A549 treated with Mapracorat at 1 μM for 4 hours (cell line): Measurements from ENCODE around the gene MICOS13. TPM values are rescaled to one million over a fixed set of nuclear protein-coding genes. Genes with fewer than 3 reads are reported as not detected.

Experiments used
- total RNA-seq: library from RNA; stranded (reverse); fragments of 200-300 nt; extraction: Qiagen RNA extraction; gene quantifications from 5 replicates; pipeline ENCODE4 v1.2.3, GENCODE V29; 2022

Gene MICOS13
- total RNA-seq: 46.9 to 73.1 TPM (median 68.7 TPM) in 5 replicates

DNA sequence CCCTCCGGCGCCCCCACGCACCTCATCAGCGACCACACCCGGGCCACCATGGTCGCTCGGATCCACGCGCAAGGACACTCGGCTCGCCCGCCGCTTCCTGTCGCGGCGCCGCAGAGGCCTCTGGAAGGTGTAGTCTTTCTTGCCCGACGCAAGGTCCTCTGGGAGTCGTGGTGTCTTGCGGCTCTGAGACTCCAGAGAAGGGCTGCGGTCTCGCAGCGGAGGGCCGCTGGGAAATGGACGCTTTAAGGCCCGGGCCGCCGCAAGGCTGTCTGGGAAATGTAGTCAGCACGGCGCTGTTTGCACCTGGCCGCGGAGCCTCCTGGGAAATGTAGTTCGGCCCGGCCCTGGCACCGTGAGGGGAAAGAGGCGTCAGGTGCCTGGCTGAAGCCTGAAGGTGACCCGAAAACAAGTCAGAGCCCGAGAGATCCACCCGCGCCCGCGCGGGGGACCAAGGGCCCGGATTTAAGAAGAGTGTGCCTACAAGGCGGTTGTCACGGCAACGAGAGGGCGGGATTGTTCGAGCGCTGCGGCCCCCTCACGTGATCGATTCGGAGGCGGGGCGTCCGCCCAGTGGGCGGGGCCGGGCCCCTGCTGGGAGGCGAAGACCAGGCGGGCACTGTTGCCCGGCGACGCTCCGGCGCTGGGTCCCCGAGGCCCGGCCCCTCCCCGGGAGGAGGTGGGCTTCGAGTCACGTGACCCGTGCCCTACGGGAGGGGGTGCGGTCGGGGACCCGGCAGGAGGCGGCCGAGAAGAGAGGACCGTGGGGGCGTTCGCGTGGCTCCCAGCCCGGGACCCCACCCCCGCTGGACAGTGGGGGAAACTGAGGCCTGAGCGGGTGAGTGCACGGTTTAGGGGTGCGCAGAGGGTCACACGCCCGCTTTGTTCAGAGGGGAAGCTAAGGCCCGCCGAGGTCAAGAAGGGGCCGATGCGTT lies at the start of gene MICOS13, which contains the start of gene HSD11B1L:
Gene MICOS13, minus strand, starts transcription at position 80 of the 932 bp plus-strand sequence. Its CDS starts 30 bp downstream, at position 50.
Gene HSD11B1L, plus strand, starts transcription at position 591 of the 932 bp plus-strand sequence. CDS start 3,806 bp downstream, outside the sequence.

GRCh38 chr19:5719961-5720790 lies 39.9 kb upstream of the MICOS13 start, which contains the start of the genes CATSPERD and LONP1:
Gene CATSPERD, plus strand, starts transcription at chr19:5720637. Its CDS starts 101 bp downstream, at chr19:5720738.
Gene LONP1, minus strand, starts transcription at chr19:5720146. Its CDS starts 14 bp downstream, at chr19:5720132.

GRCh38 chr19:5690125-5690954 lies 10.0 kb upstream of the MICOS13 start, which contains the start of gene RPL36:
Gene RPL36, plus strand, starts transcription at chr19:5690295. Its CDS starts 213 bp downstream, at chr19:5690508.

Other genes with a start within 250 kb of the MICOS13 start
- gene ZNRF4, start 225.1 kb downstream of the MICOS13 start, total RNA-seq: not detected in 5 replicates
- 1.7 to 3.2 TPM (median 2.3 TPM) in 5 replicates for gene TINCR, start 112.6 kb downstream of the MICOS13 start, total RNA-seq
- gene SAFB2, start 57.7 kb downstream of the MICOS13 start, total RNA-seq: 25.9 to 41.1 TPM (median 34.7 TPM) in 5 replicates
- gene SAFB, start 57.4 kb downstream of the MICOS13 start, total RNA-seq: 48.6 to 58.6 TPM (median 51.2 TPM) in 5 replicates
- gene HSD11B1L, start 511 bp upstream of the MICOS13 start, total RNA-seq: 3.6 to 5.3 TPM (median 4.3 TPM) in 5 replicates
- 762 to 861 TPM (median 781 TPM) in 5 replicates for gene RPL36, start 9.8 kb upstream of the MICOS13 start, total RNA-seq
- 45.3 to 65.6 TPM (median 59.0 TPM) in 5 replicates for gene LONP1, start 39.6 kb upstream of the MICOS13 start, total RNA-seq
- not detected in 5 replicates for gene CATSPERD, start 40.1 kb upstream of the MICOS13 start, total RNA-seq
- 1.7 to 3.3 TPM (median 2.6 TPM) in 5 replicates for gene PRR22, start 104.2 kb upstream of the MICOS13 start, total RNA-seq
- 25.9 to 34.8 TPM (median 28.7 TPM) in 5 replicates for gene DUS3L, start 110.6 kb upstream of the MICOS13 start, total RNA-seq
- gene NRTN, start 124.6 kb upstream of the MICOS13 start, total RNA-seq: 0.36 to 1.4 TPM (median 0.73 TPM) in 5 replicates
- gene FUT6, start 159.2 kb upstream of the MICOS13 start, total RNA-seq: 0.15 TPM in 1 of 5 replicates, not detected in the others
- gene FUT3, start 170.9 kb upstream of the MICOS13 start, total RNA-seq: 0.06 TPM in 1 of 5 replicates, not detected in the others
- gene FUT5, start 190.0 kb upstream of the MICOS13 start, total RNA-seq: not detected in 5 replicates
- 217 to 311 TPM (median 290 TPM) in 5 replicates for gene NDUFA11, start 223.3 kb upstream of the MICOS13 start, total RNA-seq
- gene VMAC, start 224.4 kb upstream of the MICOS13 start, total RNA-seq: 0.35 to 0.87 TPM (median 0.51 TPM) in 5 replicates
- 0.74 to 1.2 TPM (median 0.95 TPM) in 5 replicates for gene CAPS, start 233.7 kb upstream of the MICOS13 start, total RNA-seq